Keratinocyte (primary cell): ENCODE data around the gene ANKHD1. TPM values are rescaled to one million over a fixed set of nuclear protein-coding genes. Genes with fewer than 3 reads are reported as not detected.

Experiments used
- DNase-seq: peaks from one replicate; pipeline ENCODE4 v3.0.0-alpha.2; 2011; ENCODE audit warnings: low read depth, missing footprints, low spot score
- FAIRE-seq: peaks from 2 replicates; lab custom pipeline; 2011; peaks lifted over from hg19 to GRCh38; lab: Jason Lieb, UNC
- H2AFZ ChIP-seq: 2 replicates; pipeline ENCODE4 v1.6.0; 2012; ENCODE audit warnings: low read length, control low read depth, inconsistent platforms; ENCODE audit not compliant: control insufficient read depth
- H3K27ac ChIP-seq: 2 replicates; pipeline ENCODE4 v1.5.1; 2011; ENCODE audit warnings: low read length; ENCODE audit not compliant: control insufficient read depth, insufficient read depth
- H3K27me3 ChIP-seq: 3 replicates; pipeline ENCODE4 v1.6.0; 2011; ENCODE audit warnings: low read length; ENCODE audit not compliant: control insufficient read depth, insufficient read depth; ENCODE audit errors: extremely low read depth
- H3K36me3 ChIP-seq, 2 experiments: 2 replicates in 1 of 2; 3 replicates in 1 of 2; pipeline ENCODE4 v1.5.1; 2011; ENCODE audit warnings: low read length in 2 of 2, mild to moderate bottlenecking in 1 of 2; ENCODE audit not compliant: control insufficient read depth in 2 of 2, insufficient read depth in 2 of 2; ENCODE audit errors: extremely low read depth in 1 of 2
- H3K4me1 ChIP-seq: 3 replicates; pipeline ENCODE4 v1.5.1; 2011; ENCODE audit warnings: low read length; ENCODE audit not compliant: control insufficient read depth, insufficient read depth; ENCODE audit errors: extremely low read depth
- H3K4me2 ChIP-seq: 3 replicates; pipeline ENCODE4 v1.6.0; 2011; ENCODE audit warnings: low read depth, low read length; ENCODE audit not compliant: control insufficient read depth, insufficient read depth; ENCODE audit errors: extremely low read depth
- H3K4me3 ChIP-seq, 3 experiments: fragments of 200-600 bp in 1 of 3; sonication (generic) in 1 of 3; 2 replicates in 2 of 3; 3 replicates in 1 of 3; pipeline ENCODE4 v1.5.1; 2011 to 2016; ENCODE audit warnings: low read length in 3 of 3, mild to moderate bottlenecking in 3 of 3, control low read depth in 2 of 3, inconsistent platforms in 1 of 3, low read depth in 1 of 3, mixed read lengths in 1 of 3, mixed run types in 1 of 3, moderate library complexity in 1 of 3; ENCODE audit not compliant: control insufficient read depth in 2 of 3, insufficient read depth in 2 of 3; ENCODE audit errors: extremely low read depth in 1 of 3
- H3K79me2 ChIP-seq: 2 replicates; pipeline ENCODE4 v1.6.0; 2012; ENCODE audit warnings: low read length; ENCODE audit not compliant: control insufficient read depth, insufficient read depth
- H3K9ac ChIP-seq: 3 replicates; pipeline ENCODE4 v1.6.0; 2011; ENCODE audit warnings: low read length; ENCODE audit not compliant: control insufficient read depth, insufficient read depth; ENCODE audit errors: extremely low read depth
- H3K9me1 ChIP-seq: 3 replicates; pipeline ENCODE4 v1.6.0; 2011; ENCODE audit warnings: low read length; ENCODE audit not compliant: control insufficient read depth, insufficient read depth; ENCODE audit errors: extremely low read depth
- H3K9me3 ChIP-seq: 2 replicates; pipeline ENCODE4 v1.5.1; 2012; ENCODE audit warnings: low read depth, low read length; ENCODE audit not compliant: control insufficient read depth
- H4K20me1 ChIP-seq: 3 replicates; pipeline ENCODE4 v1.6.0; 2011; ENCODE audit warnings: low read length; ENCODE audit not compliant: control insufficient read depth, insufficient read depth; ENCODE audit errors: extremely low read depth
- EZH2 ChIP-seq: IDR thresholded peaks from one replicate; pipeline ENCODE4 v1.6.1; 2012; ENCODE audit warnings: inconsistent platforms, mild to moderate bottlenecking, low read length, moderate library complexity
- dilution Hi-C: fragments of 300-500 bp; cut with MboI; formaldehyde crosslinking; loops from one replicate; pipeline ENCODE4 v1.7.0; 2020; ENCODE audit warnings: low sequenced_read_pairs; ENCODE audit not compliant: extremely low pct_ligation_motif_present
- polyA plus RNA-seq, 5 experiments: library from polyadenylated mRNA; depleted of rRNA in 3 of 5; stranded (reverse) in 3 of 5; stranded (forward) in 1 of 5; unstranded in 1 of 5; fragments of >200 nt; gene quantifications; 1 replicate in 1 of 5; 2 replicates in 3 of 5; 3 replicates in 1 of 5; pipeline versions ENCODE4 v1.2.1 to v1.2.3, GENCODE V29; 2011 to 2012; ENCODE audit warnings: missing spikeins in 2 of 5, low read depth in 1 of 5, low replicate concordance in 1 of 5
- TF ChIP-seq, protein P1 (sequence below), 3 experiments: IDR thresholded peaks in 1 of 3; conservative IDR thresholded peaks in 1 of 3; optimal IDR thresholded peaks in 1 of 3; 2 replicates in 2 of 3; 3 replicates in 1 of 3; pipeline versions ENCODE3 to v1.5.1; 2011; ENCODE audit warnings: low read length in 3 of 3, mild to moderate bottlenecking in 3 of 3, moderate library complexity in 2 of 3, control low read depth in 1 of 3, inconsistent platforms in 1 of 3; ENCODE audit not compliant: insufficient read depth in 2 of 3; ENCODE audit errors: extremely low read depth in 1 of 3

ANKHD1 gene
- polyA plus RNA-seq, 1 donor (not counting 4 experiments of a cell fraction or from before 2014, with no cell fraction given): 65.9 TPM

DNA sequence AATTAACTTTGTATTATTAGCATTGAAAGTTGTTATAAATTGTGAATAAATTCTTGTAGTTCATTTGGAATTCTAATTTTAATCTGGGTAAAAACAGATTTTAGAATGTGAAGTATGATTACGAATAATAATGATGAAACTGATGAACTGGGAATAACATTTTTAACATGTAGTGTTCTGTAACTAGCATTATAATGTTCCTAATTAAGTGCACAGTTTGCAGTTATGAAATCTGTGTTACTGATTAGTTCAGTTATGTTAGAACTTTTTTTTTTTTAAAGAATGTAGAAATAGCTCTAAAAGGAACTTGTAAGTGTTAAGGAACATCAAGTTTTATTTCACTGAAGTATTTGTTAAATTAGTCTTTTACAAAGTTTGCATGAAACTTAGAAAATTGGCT is 97.0 kb downstream of the ANKHD1 start:
- peaks cover 0 to 5% of the 10 kb centered on the region in 2 experiments for H3K36me3 ChIP-seq
- dilution Hi-C loops: no loop called here
- no peak overlapping the region for H2AFZ ChIP-seq
- FAIRE-seq: no peak
- no peaks in the 10 kb centered on the region for H3K9me3 ChIP-seq
- no peak overlapping the region for H3K4me2 ChIP-seq
- no peak overlapping the region for H3K4me3 ChIP-seq
- no peak overlapping the region for H3K9ac ChIP-seq
- H3K27me3 ChIP-seq: no peaks in the 10 kb centered on the region
- no peak overlapping the region for H3K27ac ChIP-seq
- DNase-seq: no peak
- H4K20me1 ChIP-seq: no peaks in the 10 kb centered on the region
- no peaks in the 10 kb centered on the region for H3K79me2 ChIP-seq
- no peaks in the 10 kb centered on the region for H3K4me1 ChIP-seq
- no peaks in the 10 kb centered on the region for H3K9me1 ChIP-seq
- TF ChIP-seq EZH2: no peak
- TF ChIP-seq, protein P1, sequence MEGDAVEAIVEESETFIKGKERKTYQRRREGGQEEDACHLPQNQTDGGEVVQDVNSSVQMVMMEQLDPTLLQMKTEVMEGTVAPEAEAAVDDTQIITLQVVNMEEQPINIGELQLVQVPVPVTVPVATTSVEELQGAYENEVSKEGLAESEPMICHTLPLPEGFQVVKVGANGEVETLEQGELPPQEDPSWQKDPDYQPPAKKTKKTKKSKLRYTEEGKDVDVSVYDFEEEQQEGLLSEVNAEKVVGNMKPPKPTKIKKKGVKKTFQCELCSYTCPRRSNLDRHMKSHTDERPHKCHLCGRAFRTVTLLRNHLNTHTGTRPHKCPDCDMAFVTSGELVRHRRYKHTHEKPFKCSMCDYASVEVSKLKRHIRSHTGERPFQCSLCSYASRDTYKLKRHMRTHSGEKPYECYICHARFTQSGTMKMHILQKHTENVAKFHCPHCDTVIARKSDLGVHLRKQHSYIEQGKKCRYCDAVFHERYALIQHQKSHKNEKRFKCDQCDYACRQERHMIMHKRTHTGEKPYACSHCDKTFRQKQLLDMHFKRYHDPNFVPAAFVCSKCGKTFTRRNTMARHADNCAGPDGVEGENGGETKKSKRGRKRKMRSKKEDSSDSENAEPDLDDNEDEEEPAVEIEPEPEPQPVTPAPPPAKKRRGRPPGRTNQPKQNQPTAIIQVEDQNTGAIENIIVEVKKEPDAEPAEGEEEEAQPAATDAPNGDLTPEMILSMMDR (optimal IDR thresholded peaks at IDR 0.05 in 1 of 3, IDR thresholded peaks at IDR 0.05 in 1 of 3, conservative IDR thresholded peaks at IDR 0.05 in 1 of 3; ENCODE audit: extremely low read depth in 1 of 3, insufficient read depth in 2 of 3, low read length in 3 of 3): no peak

DNA sequence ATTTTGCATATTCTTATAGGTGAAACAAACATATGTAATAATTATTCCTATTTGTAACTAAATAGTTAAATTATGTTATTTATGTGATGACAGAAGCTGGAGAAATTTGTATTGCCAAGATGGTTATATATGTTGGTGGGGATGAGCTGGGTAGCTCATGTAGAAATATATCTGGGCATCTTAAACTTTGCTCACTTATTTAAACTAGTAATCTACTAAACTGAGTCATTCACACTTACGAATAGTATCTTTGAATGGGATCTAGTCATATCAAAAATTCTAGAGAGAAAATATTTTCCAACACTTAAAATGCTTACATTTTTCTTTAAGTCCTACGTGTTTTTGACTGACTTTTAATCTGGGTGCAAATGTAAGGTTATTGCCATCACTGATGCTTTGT is 101.2 kb downstream of the ANKHD1 start:
- no peaks in the 10 kb centered on the region for H3K27me3 ChIP-seq
- no peak overlapping the region for H3K9ac ChIP-seq
- H3K4me3 ChIP-seq: no peak overlapping the region
- H3K9me3 ChIP-seq: no peaks in the 10 kb centered on the region
- no peak overlapping the region for H2AFZ ChIP-seq
- DNase-seq: no peak
- no peaks in the 10 kb centered on the region for H3K4me1 ChIP-seq
- H3K9me1 ChIP-seq: no peaks in the 10 kb centered on the region
- H3K27ac ChIP-seq: no peak overlapping the region
- H3K79me2 ChIP-seq: no peaks in the 10 kb centered on the region
- no peak for FAIRE-seq
- dilution Hi-C loops: no loop called here
- no peak overlapping the region for H3K4me2 ChIP-seq
- TF ChIP-seq, protein P1 (optimal IDR thresholded peaks at IDR 0.05 in 1 of 3, IDR thresholded peaks at IDR 0.05 in 1 of 3, conservative IDR thresholded peaks at IDR 0.05 in 1 of 3; ENCODE audit: extremely low read depth in 1 of 3, insufficient read depth in 2 of 3, low read length in 3 of 3): no peak
- TF ChIP-seq EZH2: no peak
- peaks cover 5 to 13% of the 10 kb centered on the region in 2 experiments for H3K36me3 ChIP-seq
- H4K20me1 ChIP-seq: no peaks in the 10 kb centered on the region
